IPS-20b (cell line): ENCODE results near the gene FLT3.
"Not testable (repeated sequence)": the region's sequence is repeated elsewhere in the genome, so short reads cannot be mapped to it uniquely, and the experiment has no call there.

Source experiments
- H3K27ac ChIP-seq: one replicate; pipeline ENCODE4 v1.5.1; 2013; ENCODE audit warnings: low read length
- H3K27me3 ChIP-seq: 2 replicates; pipeline ENCODE4 v1.6.1; 2013; ENCODE audit warnings: mild to moderate bottlenecking, low read length, inconsistent platforms; ENCODE audit not compliant: insufficient read depth
- H3K36me3 ChIP-seq: 2 replicates; pipeline ENCODE4 v1.6.1; 2013; ENCODE audit warnings: low read depth, mild to moderate bottlenecking, inconsistent platforms, low read length, moderate library complexity; ENCODE audit not compliant: insufficient read depth
- H3K4me1 ChIP-seq: 2 replicates; pipeline ENCODE4 v1.6.1; 2013; ENCODE audit warnings: mild to moderate bottlenecking, control low read depth, inconsistent platforms, low read length, moderate library complexity; ENCODE audit not compliant: insufficient read depth
- H3K4me3 ChIP-seq: 2 replicates; pipeline ENCODE4 v1.5.1; 2013; ENCODE audit warnings: mild to moderate bottlenecking, low read length, inconsistent platforms
- H3K9ac ChIP-seq: 2 replicates; pipeline ENCODE4 v1.6.1; 2013; ENCODE audit warnings: low read depth, mild to moderate bottlenecking, inconsistent platforms, low read length, moderate library complexity
- H3K9me3 ChIP-seq: 2 replicates; pipeline ENCODE4 v1.6.1; 2013; ENCODE audit warnings: mild to moderate bottlenecking, low read depth, low read length, inconsistent platforms; ENCODE audit not compliant: insufficient read depth

FLT3 gene

DNA sequence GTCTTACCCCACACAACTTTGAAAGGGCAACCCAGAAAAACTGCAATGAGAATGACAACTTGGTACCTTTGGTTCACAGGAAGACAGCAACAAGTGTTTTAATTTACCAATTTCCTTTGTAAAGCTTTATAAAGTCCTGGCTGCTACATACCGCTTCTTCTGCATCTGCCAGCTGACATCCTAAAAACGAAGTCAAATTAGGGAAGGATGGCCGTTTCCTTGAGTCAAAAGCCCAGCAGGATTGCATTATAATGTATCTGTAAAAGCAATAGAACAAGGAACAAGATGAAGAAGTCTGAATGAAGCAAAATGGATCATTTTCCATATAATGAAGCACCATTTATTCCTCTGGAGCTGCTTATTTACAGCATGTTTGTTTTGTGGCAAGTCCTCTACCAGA is 86.1 kb downstream of the FLT3 start:
- Histone ChIP-seq H3K4me1 (peaks cover 5% of the 10 kb centered on the region; the same call in 1 of the 2 replicates), H3K9ac (no peak overlapping the region), H3K36me3 (no peaks in the 10 kb centered on the region), H3K27me3 (no peaks in the 10 kb centered on the region), H3K4me3 (no peak overlapping the region), H3K27ac (no peak overlapping the region), H3K9me3 (no peaks in the 10 kb centered on the region)

GRCh38 chr13:28013482-28013881 is 86.9 kb downstream of the FLT3 start:
- no peaks in the 10 kb centered on the region for H3K36me3 ChIP-seq
- no peak overlapping the region for H3K4me3 ChIP-seq
- H3K4me1 ChIP-seq = peaks cover 5% of the 10 kb centered on the region; the same call in 1 of the 2 replicates
- H3K9me3 ChIP-seq = no peaks in the 10 kb centered on the region
- no peaks in the 10 kb centered on the region for H3K27me3 ChIP-seq
- H3K27ac ChIP-seq = no peak overlapping the region
- H3K9ac ChIP-seq = no peak overlapping the region

GRCh38 chr13:28012896-28013295 is 87.5 kb downstream of the FLT3 start:
- H3K27ac ChIP-seq = no peak overlapping the region
- H3K36me3 ChIP-seq = no peaks in the 10 kb centered on the region
- no peaks in the 10 kb centered on the region for H3K27me3 ChIP-seq
- H3K9ac ChIP-seq = no peak overlapping the region
- H3K9me3 ChIP-seq = no peaks in the 10 kb centered on the region
- H3K4me3 ChIP-seq = no peak overlapping the region
- H3K4me1 ChIP-seq = peaks cover 5% of the 10 kb centered on the region; the same call in 1 of the 2 replicates

GRCh38 chr13:28012383-28012782 is 88.0 kb downstream of the FLT3 start:
- Histone ChIP-seq H3K27ac (no peak overlapping the region), H3K4me3 (no peak overlapping the region), H3K27me3 (no peaks in the 10 kb centered on the region), H3K36me3 (no peaks in the 10 kb centered on the region), H3K9me3 (no peaks in the 10 kb centered on the region), H3K9ac (no peak overlapping the region), H3K4me1 (peaks cover 5% of the 10 kb centered on the region; the same call in 1 of the 2 replicates)

DNA sequence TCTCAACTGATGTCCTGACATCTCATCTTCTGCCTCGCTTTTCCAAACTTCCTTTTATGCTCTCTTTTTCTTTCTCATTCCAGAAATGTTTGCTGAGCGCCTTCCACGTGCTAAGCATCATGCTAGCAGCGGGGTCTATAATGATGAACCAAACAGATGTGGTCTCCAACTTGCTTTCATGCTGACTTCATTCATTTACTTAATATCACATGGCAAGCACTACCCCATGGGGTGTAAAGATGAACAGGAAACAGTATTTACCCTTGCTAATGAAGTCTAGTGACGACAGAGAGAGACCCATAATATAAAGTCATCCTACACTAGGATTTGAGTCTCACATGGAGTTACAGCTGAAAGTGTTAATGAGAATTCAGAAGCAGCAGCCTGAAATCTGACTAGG is 90.3 kb downstream of the FLT3 start:
- Histone ChIP-seq H3K36me3 (no peaks in the 10 kb centered on the region), H3K4me1 (peaks cover 5% of the 10 kb centered on the region; the same call in 1 of the 2 replicates), H3K27me3 (no peaks in the 10 kb centered on the region), H3K9me3 (no peaks in the 10 kb centered on the region), H3K27ac (no peak overlapping the region), H3K4me3 (no peak overlapping the region), H3K9ac (no peak overlapping the region)

GRCh38 chr13:28005016-28005415 is 95.4 kb downstream of the FLT3 start:
- not testable (repeated sequence) for H3K4me3 ChIP-seq, H3K9me3 ChIP-seq, H3K36me3 ChIP-seq, H3K27me3 ChIP-seq, H3K27ac ChIP-seq, H3K9ac ChIP-seq, H3K4me1 ChIP-seq

- Histone ChIP-seq H3K9me3 (no peaks in the 10 kb centered on the region), H3K9ac (no peak overlapping the region), H3K27ac (no peak overlapping the region), H3K4me3 (no peak overlapping the region), H3K27me3 (no peaks in the 10 kb centered on the region), H3K36me3 (no peaks in the 10 kb centered on the region), H3K4me1 (0 out of 2 replicates have a peak, but pooled peaks cover 3% of the 10 kb centered on the region)
Measured at GRCh38 chr13:28002886-28003698, 97.3 kb downstream of the FLT3 start.

DNA sequence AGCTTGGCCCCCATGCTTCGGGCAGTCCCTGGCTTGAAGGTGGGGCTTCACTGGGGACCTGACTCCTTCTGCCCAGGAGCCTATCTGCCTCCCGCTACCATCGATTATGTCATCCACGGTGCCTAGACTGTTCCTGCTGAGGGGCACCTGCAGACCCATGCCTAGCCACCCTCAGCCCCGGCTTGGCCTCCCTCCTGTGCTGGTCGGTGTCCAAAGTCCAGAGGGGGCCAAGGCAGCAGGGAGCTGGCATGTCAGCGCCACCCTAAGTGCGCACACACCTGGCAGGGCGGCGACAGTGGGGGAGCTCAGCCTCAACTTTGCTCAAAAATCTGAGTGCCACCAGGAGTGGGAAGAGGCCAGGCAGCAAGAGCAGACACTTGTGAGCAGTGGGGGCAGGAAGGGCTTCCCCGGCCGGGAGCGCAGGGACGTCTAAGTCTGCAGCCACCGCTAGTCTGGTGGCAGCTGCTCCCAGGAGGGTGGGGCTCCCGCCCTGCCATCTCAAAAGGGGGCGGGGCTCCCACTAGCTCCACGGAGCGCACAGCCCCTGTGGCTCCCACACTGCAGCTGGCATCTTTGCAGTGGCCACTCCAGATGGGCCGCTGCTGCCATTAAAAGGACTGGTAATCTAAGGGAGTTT is 98.4 kb downstream of the FLT3 start:
- no peaks in the 10 kb centered on the region for H3K27me3 ChIP-seq
- H3K9me3 ChIP-seq = no peaks in the 10 kb centered on the region
- H3K4me1 ChIP-seq = 0 out of 2 replicates have a peak, but pooled peaks cover 3% of the 10 kb centered on the region
- no peak overlapping the region for H3K27ac ChIP-seq
- no peaks in the 10 kb centered on the region for H3K36me3 ChIP-seq
- no peak overlapping the region for H3K4me3 ChIP-seq
- no peak overlapping the region for H3K9ac ChIP-seq

- H3K9ac ChIP-seq = no peak overlapping the region
- no peaks in the 10 kb centered on the region for H3K9me3 ChIP-seq
- 0 out of 2 replicates have a peak, but pooled peaks cover 3% of the 10 kb centered on the region for H3K4me1 ChIP-seq
- no peaks in the 10 kb centered on the region for H3K27me3 ChIP-seq
- no peak overlapping the region for H3K27ac ChIP-seq
- no peak overlapping the region for H3K4me3 ChIP-seq
- H3K36me3 ChIP-seq = no peaks in the 10 kb centered on the region
Measured at GRCh38 chr13:28001049-28001448, 99.3 kb downstream of the FLT3 start.

GRCh38 chr13:28000567-28000966 is 99.8 kb downstream of the FLT3 start:
- Histone ChIP-seq H3K27ac (no peak overlapping the region), H3K4me3 (no peak overlapping the region), H3K9me3 (no peaks in the 10 kb centered on the region), H3K9ac (no peak overlapping the region), H3K27me3 (no peaks in the 10 kb centered on the region), H3K36me3 (no peaks in the 10 kb centered on the region), H3K4me1 (0 out of 2 replicates have a peak, but pooled peaks cover 3% of the 10 kb centered on the region)

DNA sequence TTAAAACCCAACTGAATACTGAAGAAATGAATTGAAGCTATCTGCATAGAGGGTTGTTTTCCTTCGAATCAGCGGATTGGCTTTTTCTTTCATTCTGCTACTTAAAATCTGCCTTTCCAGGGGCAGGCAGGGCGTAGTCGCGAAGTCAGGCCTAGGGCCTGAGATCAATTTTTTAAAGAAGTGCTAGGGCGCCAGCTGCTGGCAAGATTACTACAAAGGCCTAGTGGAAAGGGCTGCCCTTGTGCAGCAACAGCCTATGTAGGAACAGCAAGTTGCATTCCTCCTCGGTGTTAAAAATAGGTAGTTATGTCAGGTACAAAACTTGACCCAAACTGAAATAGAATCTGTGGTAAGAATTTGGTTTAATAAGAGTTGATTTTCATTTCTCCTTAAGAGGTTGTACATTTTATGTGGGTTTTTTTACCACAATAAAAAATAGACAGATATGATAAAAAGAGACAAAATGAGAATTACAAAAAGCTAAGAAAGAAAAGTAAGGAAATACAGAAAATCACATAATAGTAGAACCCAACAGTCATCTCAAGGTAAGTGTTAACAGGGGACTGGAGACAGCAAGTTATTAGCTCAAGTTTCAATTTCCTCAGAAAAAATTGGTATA is 102.4 kb downstream of the FLT3 start:
- H3K27me3 ChIP-seq = no peaks in the 10 kb centered on the region
- no peak overlapping the region for H3K9ac ChIP-seq
- 0 out of 2 replicates have a peak, but pooled peaks cover 3% of the 10 kb centered on the region for H3K4me1 ChIP-seq
- H3K27ac ChIP-seq = no peak overlapping the region
- no peaks in the 10 kb centered on the region for H3K9me3 ChIP-seq
- H3K36me3 ChIP-seq = no peaks in the 10 kb centered on the region
- no peak overlapping the region for H3K4me3 ChIP-seq
